ENCODE measurements around the gene PSMD14.
A peak's percentile ranks its signal among the peaks of the same experiment; 100 is the strongest.

PSMD14 gene

DNA sequence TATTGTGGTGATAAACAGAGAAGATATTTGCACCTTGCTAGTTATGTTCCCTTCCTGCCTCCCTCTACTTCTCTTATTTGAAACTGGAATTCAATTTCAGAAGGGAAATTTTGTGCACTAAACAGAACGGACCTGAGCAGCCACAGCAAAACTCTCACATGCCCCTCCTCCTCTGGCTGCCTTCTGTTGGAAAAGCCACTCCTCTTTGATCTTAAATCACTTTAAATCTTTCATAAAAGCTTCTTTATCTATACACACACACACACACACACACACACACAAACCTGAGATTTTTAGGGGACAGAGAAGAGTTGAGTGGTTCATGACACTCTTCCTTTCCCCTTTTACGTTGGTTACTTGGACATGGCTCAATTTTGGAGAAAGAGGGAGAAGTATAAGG is 113.5 kb downstream of the PSMD14 start:
- no peak for DNase-seq

DNA sequence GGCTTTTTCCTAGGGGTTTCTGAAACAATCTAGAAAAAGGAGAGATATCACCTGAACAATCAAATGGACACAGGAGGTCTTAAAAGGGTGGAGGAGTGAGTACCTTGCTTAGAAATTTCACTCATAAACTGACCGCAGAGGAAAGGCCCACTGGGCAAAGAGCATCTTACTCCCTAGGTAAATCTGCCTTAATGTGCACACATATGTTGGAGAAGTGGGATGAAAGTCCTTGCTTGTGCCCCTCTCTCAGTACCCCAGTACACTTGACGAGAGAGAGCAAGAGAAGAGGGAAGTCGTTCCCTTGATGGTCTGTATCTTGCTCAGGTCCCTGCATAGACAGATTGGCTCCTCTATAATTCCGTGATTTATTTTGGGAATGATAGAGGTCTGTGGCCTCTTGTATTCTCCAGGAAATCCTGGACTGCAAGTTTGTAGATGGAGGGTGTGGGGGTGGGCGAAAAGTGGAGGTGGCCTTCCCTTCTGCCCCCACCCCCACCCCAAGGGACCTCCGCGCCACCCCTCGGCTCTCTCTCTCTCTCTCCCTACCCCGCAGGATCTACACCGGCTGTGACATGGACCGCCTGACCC is 114.7 kb downstream of the PSMD14 start:
- DNase-seq: no peak

DNA sequence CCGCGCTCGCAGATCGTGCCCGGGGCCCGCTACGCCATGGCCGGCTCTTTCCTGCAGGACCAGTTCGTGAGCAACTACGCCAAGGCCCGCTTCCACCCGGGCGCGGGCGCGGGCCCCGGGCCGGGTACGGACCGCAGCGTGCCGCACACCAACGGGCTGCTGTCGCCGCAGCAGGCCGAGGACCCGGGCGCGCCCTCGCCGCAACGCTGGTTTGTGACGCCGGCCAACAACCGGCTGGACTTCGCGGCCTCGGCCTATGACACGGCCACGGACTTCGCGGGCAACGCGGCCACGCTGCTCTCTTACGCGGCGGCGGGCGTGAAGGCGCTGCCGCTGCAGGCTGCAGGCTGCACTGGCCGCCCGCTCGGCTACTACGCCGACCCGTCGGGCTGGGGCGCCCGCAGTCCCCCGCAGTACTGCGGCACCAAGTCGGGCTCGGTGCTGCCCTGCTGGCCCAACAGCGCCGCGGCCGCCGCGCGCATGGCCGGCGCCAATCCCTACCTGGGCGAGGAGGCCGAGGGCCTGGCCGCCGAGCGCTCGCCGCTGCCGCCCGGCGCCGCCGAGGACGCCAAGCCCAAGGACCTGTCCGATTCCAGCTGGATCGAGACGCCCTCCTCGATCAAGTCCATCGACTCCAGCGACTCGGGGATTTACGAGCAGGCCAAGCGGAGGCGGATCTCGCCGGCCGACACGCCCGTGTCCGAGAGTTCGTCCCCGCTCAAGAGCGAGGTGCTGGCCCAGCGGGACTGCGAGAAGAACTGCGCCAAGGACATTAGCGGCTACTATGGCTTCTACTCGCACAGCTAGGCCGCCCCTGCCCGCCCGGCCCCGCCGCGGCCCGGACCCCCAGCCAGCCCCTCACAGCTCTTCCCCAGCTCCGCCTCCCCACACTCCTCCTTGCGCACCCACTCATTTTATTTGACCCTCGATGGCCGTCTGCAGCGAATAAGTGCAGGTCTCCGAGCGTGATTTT is 115.5 kb downstream of the PSMD14 start:
- DNase-seq: peak; percentile 79

DNA sequence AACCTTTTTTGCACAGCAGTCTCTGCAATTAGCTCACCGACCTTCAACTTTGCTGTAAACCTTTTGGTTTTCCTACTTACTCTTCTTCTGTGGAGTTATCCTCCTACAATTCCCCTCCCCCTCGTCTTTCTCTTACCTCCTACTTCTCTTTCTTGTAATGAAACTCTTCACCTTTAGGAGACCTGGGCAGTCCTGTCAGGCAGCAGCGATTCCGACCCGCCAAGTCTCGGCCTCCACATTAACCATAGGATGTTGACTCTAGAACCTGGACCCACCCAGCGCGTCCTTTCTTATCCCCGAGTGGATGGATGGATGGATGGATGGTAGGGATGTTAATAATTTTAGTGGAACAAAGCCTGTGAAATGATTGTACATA is 116.2 kb downstream of the PSMD14 start:
- no peak for DNase-seq

DNA sequence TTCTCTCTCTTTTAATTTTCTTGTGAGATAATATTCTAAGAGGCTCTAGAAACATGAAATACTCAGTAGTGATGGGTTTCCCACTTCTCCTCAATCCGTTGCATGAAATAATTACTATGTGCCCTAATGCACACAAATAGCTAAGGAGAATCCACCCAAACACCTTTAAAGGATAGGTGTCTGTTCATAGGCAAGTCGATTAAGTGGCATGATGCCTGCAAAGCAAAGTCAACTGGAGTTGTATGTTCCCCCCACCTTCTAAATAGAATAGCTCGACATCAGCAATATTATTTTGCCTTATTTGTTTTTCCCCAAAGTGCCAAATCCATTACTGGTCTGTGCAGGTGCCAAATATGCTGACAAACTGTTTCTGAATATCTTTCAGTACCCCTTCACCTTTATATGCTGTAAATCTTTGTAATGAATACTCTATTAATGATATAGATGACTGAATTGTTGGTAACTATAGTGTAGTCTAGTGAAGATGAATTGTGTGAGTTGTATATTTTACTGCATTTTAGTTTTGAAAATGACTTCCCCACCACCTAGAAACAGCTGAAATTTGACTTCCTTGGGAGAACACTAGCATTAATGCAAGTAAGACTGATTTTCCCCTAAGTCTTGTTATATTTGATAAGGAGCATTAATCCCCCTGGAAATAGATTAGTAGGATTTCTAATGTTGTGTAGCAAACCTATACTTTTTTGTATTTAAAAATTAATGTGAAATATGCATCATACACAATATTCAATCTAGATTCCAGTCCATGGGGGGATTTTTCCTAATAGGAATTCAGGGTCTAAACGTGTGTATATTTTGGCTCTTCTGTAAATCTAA is 116.9 kb downstream of the PSMD14 start:
- DNase-seq: no peak

DNA sequence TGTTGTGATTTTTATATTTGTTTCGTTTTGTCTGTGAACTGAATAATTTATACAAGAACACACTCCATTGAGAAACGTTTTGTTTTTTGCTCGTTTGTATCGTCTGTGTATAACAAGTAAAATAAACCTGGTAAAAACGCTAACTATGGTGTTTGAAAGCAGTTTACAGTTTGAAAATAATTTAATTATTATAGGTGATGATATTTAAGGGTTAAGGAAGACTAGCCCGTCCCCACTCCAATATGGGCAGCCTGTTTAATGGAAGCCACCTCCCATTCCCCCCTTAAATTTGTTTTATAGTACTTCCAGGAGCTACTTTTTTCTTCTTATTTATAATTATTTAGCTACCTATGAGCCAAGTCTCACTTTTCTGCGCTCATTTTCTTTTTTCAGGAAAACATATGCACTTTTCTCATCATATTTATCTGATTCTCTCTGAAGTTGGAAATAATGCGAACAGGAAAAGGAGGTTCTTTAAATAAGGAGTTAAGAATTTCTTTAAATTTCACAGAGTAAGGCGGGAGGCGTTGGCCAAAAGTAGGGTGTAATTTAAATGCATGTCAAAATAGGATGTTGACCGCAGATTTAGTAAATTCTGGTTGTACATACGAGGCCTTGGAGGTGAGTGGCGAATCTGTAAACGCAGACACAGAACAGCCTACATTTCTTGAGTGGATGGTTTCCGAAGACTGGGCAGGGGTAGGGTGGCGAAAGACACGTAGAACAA is 117.7 kb downstream of the PSMD14 start:
- no peak for DNase-seq

DNA sequence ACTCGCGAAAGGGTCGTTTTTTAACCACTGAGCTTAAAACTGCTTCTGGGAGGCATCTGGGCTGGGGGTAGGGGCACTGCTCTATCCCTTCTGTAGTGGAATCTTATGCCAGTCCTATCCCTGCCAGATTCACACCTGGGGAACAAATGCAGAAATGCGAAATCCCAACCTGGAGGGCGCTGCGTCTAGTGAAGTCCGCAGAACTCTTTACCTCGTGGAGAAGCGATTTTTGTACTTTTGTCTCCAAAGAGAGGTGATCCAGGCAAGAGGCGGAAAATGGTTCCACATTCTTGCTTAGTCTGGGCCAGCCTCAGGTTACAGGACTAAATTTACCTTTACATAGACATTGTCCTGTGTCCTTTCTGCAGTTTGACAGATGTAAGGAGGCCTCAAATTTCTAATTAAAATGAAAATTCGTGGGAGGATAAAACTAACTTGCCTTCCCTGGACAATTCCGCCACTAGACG is 118.3 kb downstream of the PSMD14 start:
- no peak for DNase-seq

DNA sequence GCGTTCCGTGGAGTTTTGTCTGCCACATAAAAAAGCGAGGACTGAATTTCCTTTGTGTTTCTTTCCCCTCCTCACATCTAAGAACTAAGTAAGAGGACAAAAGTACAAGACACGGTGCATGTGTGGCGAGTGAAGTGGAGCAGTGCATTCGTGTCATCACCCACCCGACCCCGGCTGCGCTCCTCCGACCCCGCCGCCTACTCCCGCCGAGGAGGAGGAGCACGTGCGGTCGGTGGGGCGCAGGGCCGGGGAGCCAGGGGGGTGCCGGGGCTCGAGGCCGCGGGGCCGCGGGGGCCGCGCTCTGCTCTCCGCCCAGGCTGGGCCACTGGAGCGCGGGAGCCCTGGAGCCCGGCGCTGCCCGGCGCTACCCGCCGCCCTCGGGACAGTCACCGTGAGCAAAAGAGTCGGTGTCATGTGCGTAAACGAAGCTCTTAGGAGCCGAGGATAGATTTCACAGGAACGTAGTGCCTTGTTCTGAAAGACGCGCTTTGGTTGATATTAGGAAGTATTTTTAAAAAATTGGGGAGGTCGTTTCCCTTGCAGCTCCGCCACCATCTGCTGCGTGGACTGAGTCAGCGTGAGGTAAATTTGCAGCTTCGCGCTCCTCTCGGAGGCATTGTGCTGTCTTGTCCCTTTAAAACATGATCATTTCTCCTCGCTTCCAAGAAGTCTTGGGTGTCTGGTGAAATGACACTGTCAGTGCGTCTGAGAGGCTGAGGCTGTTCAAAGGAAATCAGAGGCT is 118.9 kb downstream of the PSMD14 start:
- peak; percentile 55 for DNase-seq

DNA sequence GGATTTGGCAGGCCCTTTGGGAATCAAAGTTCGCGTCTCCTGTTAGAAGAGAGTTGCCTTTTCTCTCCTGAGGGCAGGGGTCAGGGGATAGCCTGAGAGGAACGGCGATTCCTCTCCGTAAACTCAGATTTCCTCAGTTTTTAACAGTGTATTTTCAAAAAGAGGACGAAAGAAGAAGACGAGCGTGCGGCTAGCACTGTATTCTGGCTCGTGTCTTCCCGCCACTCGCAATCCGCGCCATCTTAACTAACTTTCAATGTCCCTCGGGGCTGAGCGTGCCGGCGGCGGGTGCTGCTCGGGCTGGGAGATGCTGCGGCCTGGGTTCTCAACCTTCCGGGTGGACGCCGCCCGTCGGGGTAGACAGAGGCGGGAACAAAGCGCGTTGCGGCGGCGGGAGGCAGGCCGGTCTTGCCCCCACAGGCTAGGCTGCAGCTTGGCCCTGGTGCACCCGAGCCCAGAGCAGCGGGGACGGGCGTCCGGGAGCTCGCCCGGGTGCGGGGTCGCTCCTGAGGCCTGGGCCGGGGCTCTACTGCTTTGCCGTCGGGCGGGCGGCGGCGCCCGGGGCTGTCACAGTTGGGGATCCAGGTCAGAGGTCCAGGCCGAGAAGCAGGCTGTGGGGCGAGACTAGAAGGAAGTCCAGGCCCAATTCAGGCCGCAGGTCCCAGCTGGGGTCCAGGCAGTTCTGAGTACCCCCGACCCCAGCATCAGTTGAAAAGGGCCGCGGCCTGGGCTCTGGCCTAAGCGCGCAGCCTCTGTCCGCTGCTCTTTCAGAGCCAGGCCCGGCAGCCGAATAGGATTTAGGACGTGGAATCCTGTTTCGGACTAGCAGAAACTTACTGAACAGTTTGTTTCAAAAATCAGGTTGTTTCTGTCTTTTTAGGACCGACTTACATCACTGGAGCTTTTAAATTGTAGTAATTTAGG is 119.7 kb downstream of the PSMD14 start:
- DNase-seq: no peak

DNA sequence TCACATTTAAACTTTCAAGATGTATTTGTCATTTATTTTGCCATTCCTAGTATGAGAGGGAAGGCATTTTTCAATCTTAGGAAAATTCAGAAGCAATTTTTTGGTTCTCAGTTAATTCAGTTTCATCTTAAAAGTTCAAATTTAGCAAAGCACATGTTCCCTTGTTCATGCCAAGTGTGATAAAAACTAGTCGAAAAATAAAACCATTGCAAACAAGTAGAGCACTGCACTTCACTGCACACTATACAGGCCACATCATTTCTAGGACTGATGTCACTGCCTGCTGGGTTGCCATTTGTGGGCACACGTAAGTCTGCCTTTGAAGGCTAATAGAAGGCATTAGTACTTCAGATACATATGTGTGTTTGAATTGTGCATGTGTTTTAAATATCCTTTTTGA is 122.2 kb downstream of the PSMD14 start:
- no peak for DNase-seq

DNA sequence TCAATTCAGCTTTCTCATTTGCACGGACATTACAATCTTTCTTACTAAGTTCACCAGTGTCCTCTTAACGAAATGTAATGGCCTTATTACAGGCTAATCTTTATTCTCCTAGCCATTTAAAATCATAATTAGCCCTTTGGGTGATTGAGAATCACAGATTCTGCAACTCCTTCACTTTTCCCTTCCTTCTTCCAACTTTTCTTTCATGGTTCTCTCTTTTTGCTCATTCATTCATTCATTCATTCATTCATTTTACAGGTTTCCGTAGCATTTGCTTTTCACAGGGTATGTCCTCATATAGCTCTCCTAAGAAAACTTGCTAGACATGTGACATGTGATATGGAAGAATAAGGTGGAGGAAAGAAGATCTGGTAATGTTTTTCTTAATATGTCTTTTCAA is 123.9 kb downstream of the PSMD14 start:
- no peak for DNase-seq

DNA sequence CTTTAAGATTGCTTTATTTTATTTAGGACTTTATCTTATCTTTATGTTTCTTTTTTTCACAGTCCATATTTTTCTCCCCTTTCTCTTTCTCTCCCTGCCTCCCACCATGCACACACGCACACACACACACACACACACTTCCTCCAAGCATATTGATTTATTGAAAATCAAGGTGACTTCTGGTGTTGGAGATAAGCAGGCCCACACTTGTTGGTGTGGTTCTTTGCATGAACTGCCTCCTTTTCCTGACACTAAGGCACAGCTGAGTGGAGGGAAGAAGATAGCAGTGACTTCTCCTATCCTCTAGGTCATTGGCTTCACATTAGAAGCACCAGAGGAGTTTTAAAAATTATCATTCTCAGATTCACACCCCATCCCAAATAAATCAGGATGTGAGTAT is 125.9 kb downstream of the PSMD14 start:
- DNase-seq: no peak

DNA sequence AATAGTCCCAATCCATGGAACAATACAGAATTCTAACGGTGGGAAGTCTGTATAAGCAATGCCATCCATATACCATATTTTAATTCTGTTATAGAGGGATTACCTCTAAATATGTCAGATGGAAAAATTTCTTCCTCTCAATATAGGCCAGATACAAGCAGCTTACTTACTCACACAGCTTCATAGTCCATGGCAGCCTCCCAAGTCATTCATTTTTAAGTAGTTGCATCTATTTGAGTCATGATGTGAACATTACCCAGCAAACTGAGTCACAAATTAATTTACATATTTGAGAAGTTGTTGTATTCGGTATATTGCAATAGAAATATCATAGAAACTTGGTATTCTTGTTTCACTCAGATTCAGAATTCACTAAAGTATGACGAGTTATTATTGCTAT is 128.2 kb downstream of the PSMD14 start:
- no peak for DNase-seq

DNA sequence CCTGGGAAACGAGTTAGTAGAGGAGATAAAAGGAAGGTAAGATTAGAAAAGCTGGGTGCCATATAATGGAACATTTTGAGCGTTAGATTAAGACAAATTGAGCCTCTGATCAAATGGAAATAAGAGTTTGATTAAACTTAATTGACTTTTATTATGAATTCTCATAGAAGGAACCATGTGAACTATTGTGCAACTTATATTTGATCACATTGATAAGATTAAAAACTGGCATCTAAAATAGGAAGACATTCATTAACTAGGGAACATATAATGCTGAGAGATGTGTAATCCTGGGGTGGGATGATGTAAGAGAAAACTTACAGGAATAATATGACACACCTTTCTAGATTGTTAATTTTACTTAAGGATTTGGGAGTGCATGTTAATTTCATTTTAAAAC is 130.4 kb downstream of the PSMD14 start:
- DNase-seq: no peak

DNA sequence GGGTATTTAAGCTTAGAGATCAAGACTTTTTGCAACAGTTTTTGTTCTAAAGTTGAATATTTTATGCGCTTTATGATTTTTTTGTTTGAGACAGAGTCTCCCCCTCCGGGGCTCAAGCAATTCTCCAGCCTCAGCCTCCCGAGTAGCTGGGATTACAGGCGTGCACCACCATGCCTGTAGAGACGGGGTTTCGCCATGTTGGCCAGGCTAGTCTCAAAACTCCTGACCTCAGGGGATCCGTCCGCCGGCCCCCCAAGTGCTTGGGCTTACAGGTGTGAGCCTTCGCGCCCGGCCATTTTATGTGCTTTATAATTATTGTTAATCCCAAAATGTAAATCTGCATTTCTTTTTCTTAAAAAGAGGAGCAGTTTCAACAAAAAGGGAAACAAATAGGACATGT is 136.9 kb downstream of the PSMD14 start:
- DNase-seq: no peak

DNA sequence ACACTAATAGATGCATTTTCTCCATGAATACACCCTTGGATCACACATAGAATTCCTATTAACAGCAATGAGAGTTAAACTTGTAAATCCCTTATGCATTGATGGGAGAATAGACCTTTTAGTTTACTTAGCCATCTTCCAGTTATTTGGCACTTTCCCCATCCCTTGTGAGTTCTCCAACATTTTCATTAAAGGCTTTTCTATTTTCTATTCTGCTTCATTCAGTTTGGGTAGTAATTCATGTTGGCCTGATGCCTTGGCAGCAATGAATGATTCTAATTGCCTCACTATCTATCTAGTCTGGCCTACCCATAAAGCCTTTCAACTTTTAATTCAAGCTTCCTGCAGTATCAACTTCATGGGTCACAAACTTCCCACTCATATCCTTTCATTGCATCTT is 140.2 kb downstream of the PSMD14 start:
- no peak for DNase-seq
